ENCODE measurements around the gene HYAL3.

Gene HYAL3

GRCh38 chr3:50298836-50299637, at the start of gene HYAL3, which contains the start of gene NAA80:
Gene HYAL3 (minus strand): TSS chr3:50299405. CDS start chr3:50295602, 3,803 bp downstream.
Gene NAA80 (minus strand): TSS chr3:50299405. CDS start chr3:50297463, 1,942 bp downstream.
- DNase-seq (ENCODE audit: low read depth in 3 of 3) = peak; percentile 97 to 99 (median 98)

- peak in 2 of 3 experiments; percentile 64 to 66 for DNase-seq (ENCODE audit: low read depth in 3 of 3)
Measured at GRCh38 chr3:50347187-50347813, 48.1 kb upstream of the HYAL3 start.

GRCh38 chr3:50345586-50346234, 46.5 kb upstream of the HYAL3 start, which contains the start of gene ZMYND10:
Gene ZMYND10 (minus strand): TSS chr3:50345732. CDS start chr3:50345579, 153 bp downstream.
- peak; percentile 50 to 55 (median 54) for DNase-seq (ENCODE audit: low read depth in 3 of 3)

GRCh38 chr3:50345008-50345407, 45.8 kb upstream of the HYAL3 start:
- DNase-seq (ENCODE audit: low read depth in 3 of 3) = no peak

GRCh38 chr3:50342813-50343633, 43.8 kb upstream of the HYAL3 start:
- DNase-seq (ENCODE audit: low read depth in 3 of 3) = no peak

GRCh38 chr3:50341996-50342650, 42.9 kb upstream of the HYAL3 start:
- no peak for DNase-seq (ENCODE audit: low read depth in 3 of 3)

- DNase-seq (ENCODE audit: low read depth in 3 of 3) = no peak
Measured at GRCh38 chr3:50341537-50341936, 42.3 kb upstream of the HYAL3 start.

- DNase-seq (ENCODE audit: low read depth in 3 of 3) = peak in 1 of 3 experiments; percentile 32
Measured at GRCh38 chr3:50340448-50341329, 41.5 kb upstream of the HYAL3 start, which contains the start of gene RASSF1. Gene RASSF1 (minus strand): TSS chr3:50340836. CDS start chr3:50340805, 31 bp downstream.

- DNase-seq (ENCODE audit: low read depth in 3 of 3) = no peak
Measured at GRCh38 chr3:50340147-50340447, 40.9 kb upstream of the HYAL3 start.

- no peak for DNase-seq (ENCODE audit: low read depth in 3 of 3)
Measured at GRCh38 chr3:50339485-50340146, 40.4 kb upstream of the HYAL3 start.

- no peak for DNase-seq (ENCODE audit: low read depth in 3 of 3)
Measured at GRCh38 chr3:50338965-50339364, 39.8 kb upstream of the HYAL3 start.

GRCh38 chr3:50337175-50337861, 38.1 kb upstream of the HYAL3 start:
- DNase-seq (ENCODE audit: low read depth in 3 of 3) = peak; percentile 88 to 90 (median 89)

GRCh38 chr3:50336452-50337174, 37.4 kb upstream of the HYAL3 start:
- peak in 1 of 3 experiments; percentile 40 for DNase-seq (ENCODE audit: low read depth in 3 of 3)

GRCh38 chr3:50334339-50335075, 35.3 kb upstream of the HYAL3 start:
- DNase-seq (ENCODE audit: low read depth in 3 of 3) = no peak

GRCh38 chr3:50333744-50334328, 34.6 kb upstream of the HYAL3 start:
- no peak for DNase-seq (ENCODE audit: low read depth in 3 of 3)

- DNase-seq (ENCODE audit: low read depth in 3 of 3) = no peak
Measured at GRCh38 chr3:50331364-50331907, 32.2 kb upstream of the HYAL3 start.

- DNase-seq (ENCODE audit: low read depth in 3 of 3) = no peak
Measured at GRCh38 chr3:50330330-50330729, 31.1 kb upstream of the HYAL3 start.
